Mononuclear cell (primary cell): ENCODE data around the gene SULT1C4. TPM values are rescaled to one million over a fixed set of nuclear protein-coding genes. Genes with fewer than 3 reads are reported as not detected.
"Not testable (repeated sequence)": the region's sequence is repeated elsewhere in the genome, so short reads cannot be mapped to it uniquely, and the experiment has no call there.

Source experiments
- H3K27me3 ChIP-seq: 2 replicates; pipeline ENCODE4 v1.6.0; 2011; ENCODE audit warnings: low read length, control low read depth; ENCODE audit not compliant: insufficient read depth
- H3K4me1 ChIP-seq: 2 replicates; pipeline ENCODE4 v1.5.1; 2011; ENCODE audit warnings: mild to moderate bottlenecking, low read length, control low read depth; ENCODE audit not compliant: insufficient read depth
- H3K4me3 ChIP-seq: 2 replicates; pipeline ENCODE4 v1.5.1; 2011; ENCODE audit warnings: mild to moderate bottlenecking, low read length, moderate library complexity
- H3K9me3 ChIP-seq: 2 replicates; pipeline ENCODE4 v1.5.1; 2011; ENCODE audit warnings: low read depth, mild to moderate bottlenecking, control low read depth, low read length
- total RNA-seq: library from RNA; depleted of rRNA; stranded (reverse); fragments of >200 nt; gene quantifications from one replicate; pipeline ENCODE4 v1.2.3, GENCODE V29; 2012

The SULT1C4 gene
- total RNA-seq, 1 donor: 0.21 TPM

DNA sequence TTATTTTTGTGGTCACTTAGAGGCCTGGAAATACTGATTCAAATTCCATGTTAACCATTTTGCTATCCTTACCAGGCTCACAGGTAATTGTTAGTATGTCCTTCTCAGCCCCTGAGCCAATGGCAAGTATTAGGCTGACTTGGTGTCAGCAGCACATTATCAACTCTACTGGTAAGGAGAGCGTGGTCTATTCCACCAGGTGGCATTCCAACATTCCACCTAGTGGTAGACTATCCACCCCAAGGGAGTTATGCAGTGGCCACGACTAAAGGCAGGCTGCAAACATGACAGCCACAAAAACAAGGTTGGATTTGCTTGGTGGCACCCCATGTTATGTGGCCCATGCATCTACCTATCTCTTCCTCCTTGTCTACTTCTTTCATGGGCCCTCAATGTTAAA is 39.5 kb downstream of the SULT1C4 start:
- Histone ChIP-seq H3K27me3 (no peaks in the 10 kb centered on the region), H3K4me3 (no peak overlapping the region), H3K4me1 (no peaks in the 10 kb centered on the region), H3K9me3 (no peaks in the 10 kb centered on the region)

DNA sequence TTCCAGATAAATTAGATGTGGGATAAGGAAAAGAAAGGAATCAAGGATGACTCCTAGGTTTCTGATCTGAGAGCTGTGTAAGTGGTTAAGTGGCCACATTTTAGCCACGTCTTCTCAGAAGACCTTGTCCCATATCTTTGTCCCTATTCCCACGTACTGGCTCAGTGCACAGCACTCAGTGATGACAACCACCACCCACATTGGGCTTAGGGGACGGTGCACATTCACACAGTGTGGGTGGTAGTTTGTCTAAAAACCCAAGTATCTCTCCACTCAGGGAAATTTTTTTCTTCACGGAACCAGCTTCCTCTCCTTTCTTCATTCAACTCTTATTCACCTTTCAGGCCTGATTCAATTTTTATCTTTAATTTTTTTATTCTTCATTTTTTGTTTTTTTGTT is 40.7 kb downstream of the SULT1C4 start:
- no peaks in the 10 kb centered on the region for H3K27me3 ChIP-seq
- no peaks in the 10 kb centered on the region for H3K4me1 ChIP-seq
- H3K9me3 ChIP-seq: no peaks in the 10 kb centered on the region
- H3K4me3 ChIP-seq: no peak overlapping the region

DNA sequence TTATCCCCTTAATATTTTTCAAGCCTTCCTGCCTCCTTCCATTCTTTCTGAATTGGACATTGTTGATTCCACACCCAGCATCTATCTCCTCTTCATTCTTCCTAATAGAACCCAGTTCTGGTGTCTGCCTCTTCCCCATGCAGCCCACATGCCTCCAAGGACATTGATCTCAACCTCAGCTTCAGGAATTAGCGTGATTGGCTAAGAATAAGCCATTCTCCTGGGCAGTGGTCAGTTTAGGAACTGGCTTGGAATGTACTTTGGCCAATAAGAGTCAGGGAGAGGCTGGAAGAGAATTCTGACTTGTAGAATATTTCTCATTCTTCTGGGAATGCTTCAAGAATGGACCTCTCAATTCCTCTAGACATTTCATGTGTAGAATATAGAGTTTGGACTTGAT is 45.3 kb downstream of the SULT1C4 start:
- H3K9me3 ChIP-seq: no peaks in the 10 kb centered on the region
- H3K27me3 ChIP-seq: no peaks in the 10 kb centered on the region
- H3K4me1 ChIP-seq: no peaks in the 10 kb centered on the region
- no peak overlapping the region for H3K4me3 ChIP-seq

- Histone ChIP-seq H3K27me3 (no peaks in the 10 kb centered on the region), H3K4me3 (no peak overlapping the region), H3K4me1 (no peaks in the 10 kb centered on the region), H3K9me3 (no peaks in the 10 kb centered on the region)
These were observed 45.9 kb downstream of the SULT1C4 start for GRCh38 chr2:108423502-108424251.

GRCh38 chr2:108428286-108429009 is 50.7 kb downstream of the SULT1C4 start:
- no peaks in the 10 kb centered on the region for H3K27me3 ChIP-seq
- no peak overlapping the region for H3K4me3 ChIP-seq
- H3K9me3 ChIP-seq: no peaks in the 10 kb centered on the region
- H3K4me1 ChIP-seq: no peaks in the 10 kb centered on the region

- not testable (repeated sequence) for H3K27me3 ChIP-seq, H3K4me3 ChIP-seq, H3K9me3 ChIP-seq, H3K4me1 ChIP-seq
These were observed 57.8 kb downstream of the SULT1C4 start for GRCh38 chr2:108435578-108435977.

- Histone ChIP-seq H3K4me3 (no peak overlapping the region), H3K27me3 (no peaks in the 10 kb centered on the region), H3K4me1 (no peaks in the 10 kb centered on the region), H3K9me3 (no peaks in the 10 kb centered on the region)
These were observed 59.2 kb downstream of the SULT1C4 start for GRCh38 chr2:108436976-108437375.

Other genes with a start within 250 kb of the SULT1C4 start
- not detected for gene SULT1C3, start 138.0 kb upstream of the SULT1C4 start, total RNA-seq
- not detected for gene SULT1C2, start 89.1 kb upstream of the SULT1C4 start, total RNA-seq
- 141 TPM for gene GCC2, start 71.3 kb downstream of the SULT1C4 start, total RNA-seq
- 92.7 TPM for gene LIMS1, start 156.5 kb downstream of the SULT1C4 start, total RNA-seq